ENCODE measurements around the gene NFKBIZ.
"Not testable (repeated sequence)": the region's sequence is repeated elsewhere in the genome, so short reads cannot be mapped to it uniquely, and the experiment has no call there.

NFKBIZ gene

GRCh38 chr3:101879102-101879501 is 29.8 kb downstream of the NFKBIZ start:
- no peak for DNase-seq

- no peak for DNase-seq
These were observed 30.4 kb downstream of the NFKBIZ start for GRCh38 chr3:101879623-101880284.

- no peak for DNase-seq
These were observed 35.5 kb downstream of the NFKBIZ start for GRCh38 chr3:101884776-101885175.

GRCh38 chr3:101885584-101885983 is 36.3 kb downstream of the NFKBIZ start:
- not testable (repeated sequence) for DNase-seq

- DNase-seq = no peak
These were observed 37.3 kb downstream of the NFKBIZ start for GRCh38 chr3:101886626-101887025.

GRCh38 chr3:101888653-101889052 is 39.3 kb downstream of the NFKBIZ start:
- no peak for DNase-seq

- no peak for DNase-seq
These were observed 41.4 kb downstream of the NFKBIZ start for GRCh38 chr3:101890716-101891115.

GRCh38 chr3:101892648-101893047 is 43.3 kb downstream of the NFKBIZ start:
- no peak for DNase-seq

GRCh38 chr3:101896083-101896757 is 46.9 kb downstream of the NFKBIZ start:
- no peak for DNase-seq

- no peak for DNase-seq
These were observed 47.7 kb downstream of the NFKBIZ start for GRCh38 chr3:101897013-101897412.

- DNase-seq = no peak
These were observed 48.7 kb downstream of the NFKBIZ start for GRCh38 chr3:101898039-101898438.

- no peak for DNase-seq
These were observed 49.4 kb downstream of the NFKBIZ start for GRCh38 chr3:101898752-101899169.

GRCh38 chr3:101900316-101900715 is 51.0 kb downstream of the NFKBIZ start:
- DNase-seq = no peak

GRCh38 chr3:101900736-101901135 is 51.4 kb downstream of the NFKBIZ start:
- no peak for DNase-seq

- DNase-seq = no peak
These were observed 52.7 kb downstream of the NFKBIZ start for GRCh38 chr3:101902041-101902440.

GRCh38 chr3:101903451-101903871 is 54.1 kb downstream of the NFKBIZ start:
- DNase-seq = no peak

GRCh38 chr3:101905573-101905972 is 56.3 kb downstream of the NFKBIZ start:
- not testable (repeated sequence) for DNase-seq
